Gastroesophageal sphincter (tissue), 3 donors: Measurements from ENCODE around the gene REEP1.

ENCODE experiments used
- CTCF ChIP-seq, 4 experiments: fragments of 200-600 bp in 2 of 4; fragments of 450-650 bp in 2 of 4; sonication (generic) in 1 of 4; IDR thresholded peaks; one replicate each; pipeline ENCODE4 v1.5.1; 2017 to 2019; ENCODE audit warnings: antibody characterized with exemption in 4 of 4, mild to moderate bottlenecking in 2 of 4, moderate library complexity in 2 of 4
- POLR2A ChIP-seq, 2 donors: fragments of 450-650 bp; IDR thresholded peaks; one replicate each; pipeline ENCODE4 v1.6.1; 2017; ENCODE audit warnings: antibody characterized with exemption in 2 of 2, mild to moderate bottlenecking in 2 of 2, moderate library complexity in 1 of 2

- TF ChIP-seq CTCF (IDR thresholded peaks at IDR 0.05) (no peak), POLR2A (IDR thresholded peaks at IDR 0.05) (no peak)
Measured at GRCh38 chr2:86383844-86384243, 46.4 kb upstream of the REEP1 start.
